Kidney epithelial cell (primary cell): Measurements from ENCODE around the gene CST5. TPM values are rescaled to one million over a fixed set of nuclear protein-coding genes. Genes with fewer than 3 reads are reported as not detected.

Experiments
- DNase-seq: peaks from one replicate; pipeline ENCODE4 v3.0.0-alpha.2; 2010; ENCODE audit warnings: low read depth
- H3K27me3 ChIP-seq: 2 replicates; pipeline ENCODE4 v1.6.0; 2011; ENCODE audit warnings: low read length; ENCODE audit not compliant: control insufficient read depth, insufficient read depth
- H3K36me3 ChIP-seq: 2 replicates; pipeline ENCODE4 v1.5.1; 2011; ENCODE audit warnings: low read length; ENCODE audit not compliant: control insufficient read depth, insufficient read depth
- H3K4me3 ChIP-seq: 2 replicates; pipeline ENCODE4 v1.5.1; 2011; ENCODE audit warnings: low read depth, mild to moderate bottlenecking, control low read depth, low read length
- total RNA-seq: library from RNA; depleted of rRNA; stranded (reverse); fragments of >200 nt; gene quantifications from 2 replicates; pipeline ENCODE4 v1.2.3, GENCODE V29; 2015
- TF ChIP-seq, protein P1 (sequence below): IDR thresholded peaks from 2 replicates; pipeline ENCODE4 v1.5.1; 2011; ENCODE audit warnings: mild to moderate bottlenecking, moderate library complexity, low read length, control low read depth, inconsistent platforms; ENCODE audit not compliant: insufficient read depth, poor library complexity, severe bottlenecking

CST5 gene
- total RNA-seq: 0.34 and 2.6 TPM in 2 replicates

DNA sequence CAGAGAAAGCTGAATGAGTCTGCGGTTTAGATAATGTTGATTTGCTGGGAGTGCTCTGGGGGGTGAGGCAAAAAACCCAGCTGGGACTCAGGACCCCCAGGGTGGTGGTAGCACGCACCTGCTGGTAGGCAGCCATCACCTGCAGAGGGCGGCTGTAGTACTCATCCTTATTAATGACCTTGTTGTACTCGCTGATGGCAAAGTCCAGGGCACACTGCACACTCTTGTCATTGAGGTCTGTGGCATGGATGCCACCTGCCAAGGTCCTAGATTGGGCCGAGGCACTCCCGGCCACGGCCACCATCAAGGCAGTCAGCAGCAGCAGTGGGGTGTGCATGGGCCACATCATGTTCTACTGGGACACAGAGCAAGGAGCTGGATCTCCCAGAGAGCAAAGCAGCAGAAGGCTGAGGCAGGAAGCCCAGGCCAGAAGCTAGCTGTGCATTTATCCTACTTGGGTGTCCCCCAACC, at the start of gene CST5:
Gene CST5, minus strand, starts transcription at position 421 of the 471 bp plus-strand sequence. Its CDS starts 72 bp downstream, at position 349.
- no peaks in the 10 kb centered on the region for H3K27me3 ChIP-seq
- no peak for DNase-seq
- TF ChIP-seq, protein P1, sequence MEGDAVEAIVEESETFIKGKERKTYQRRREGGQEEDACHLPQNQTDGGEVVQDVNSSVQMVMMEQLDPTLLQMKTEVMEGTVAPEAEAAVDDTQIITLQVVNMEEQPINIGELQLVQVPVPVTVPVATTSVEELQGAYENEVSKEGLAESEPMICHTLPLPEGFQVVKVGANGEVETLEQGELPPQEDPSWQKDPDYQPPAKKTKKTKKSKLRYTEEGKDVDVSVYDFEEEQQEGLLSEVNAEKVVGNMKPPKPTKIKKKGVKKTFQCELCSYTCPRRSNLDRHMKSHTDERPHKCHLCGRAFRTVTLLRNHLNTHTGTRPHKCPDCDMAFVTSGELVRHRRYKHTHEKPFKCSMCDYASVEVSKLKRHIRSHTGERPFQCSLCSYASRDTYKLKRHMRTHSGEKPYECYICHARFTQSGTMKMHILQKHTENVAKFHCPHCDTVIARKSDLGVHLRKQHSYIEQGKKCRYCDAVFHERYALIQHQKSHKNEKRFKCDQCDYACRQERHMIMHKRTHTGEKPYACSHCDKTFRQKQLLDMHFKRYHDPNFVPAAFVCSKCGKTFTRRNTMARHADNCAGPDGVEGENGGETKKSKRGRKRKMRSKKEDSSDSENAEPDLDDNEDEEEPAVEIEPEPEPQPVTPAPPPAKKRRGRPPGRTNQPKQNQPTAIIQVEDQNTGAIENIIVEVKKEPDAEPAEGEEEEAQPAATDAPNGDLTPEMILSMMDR: no peak
- H3K36me3 ChIP-seq: no peaks in the 10 kb centered on the region
- no peak within 1 kb of the TSS for H3K4me3 ChIP-seq

- TF ChIP-seq, protein P1: no peak
- no peaks in the 10 kb centered on the region for H3K27me3 ChIP-seq
- no peak for DNase-seq
- H3K4me3 ChIP-seq: no peak overlapping the region
- no peaks in the 10 kb centered on the region for H3K36me3 ChIP-seq
Measured at GRCh38 chr20:23928788-23929187, 49.2 kb upstream of the CST5 start.

DNA sequence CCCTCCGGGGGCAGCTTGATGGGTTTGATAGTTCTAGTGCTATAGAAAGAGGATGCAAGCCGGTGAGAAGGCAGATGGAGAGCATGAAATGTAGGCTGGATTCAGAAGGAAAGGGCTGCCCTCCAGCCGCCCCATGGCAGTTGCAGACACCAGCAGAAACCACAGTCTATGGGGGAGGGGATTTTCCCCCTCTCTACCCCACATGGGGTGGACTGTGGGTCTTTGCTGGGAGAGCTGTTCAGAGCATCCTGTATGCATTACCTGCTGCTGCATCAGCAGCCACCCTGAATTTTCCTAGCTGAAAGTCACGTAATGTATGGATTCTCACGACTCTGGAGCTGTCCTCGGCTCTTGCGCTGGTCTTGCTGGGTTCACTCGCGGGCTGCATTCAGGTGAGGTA, 48.8 kb upstream of the CST5 start:
- Histone ChIP-seq H3K36me3 (no peaks in the 10 kb centered on the region), H3K27me3 (no peaks in the 10 kb centered on the region), H3K4me3 (no peak overlapping the region)
- TF ChIP-seq, protein P1: no peak
- DNase-seq: no peak

GRCh38 chr20:23926944-23927872, 47.7 kb upstream of the CST5 start:
- TF ChIP-seq, protein P1: no peak
- no peak for DNase-seq
- Histone ChIP-seq H3K4me3 (no peak overlapping the region), H3K27me3 (no peaks in the 10 kb centered on the region), H3K36me3 (no peaks in the 10 kb centered on the region)

GRCh38 chr20:23926526-23926880, 47.0 kb upstream of the CST5 start:
- no peaks in the 10 kb centered on the region for H3K27me3 ChIP-seq
- no peaks in the 10 kb centered on the region for H3K36me3 ChIP-seq
- no peak for DNase-seq
- TF ChIP-seq, protein P1: no peak
- H3K4me3 ChIP-seq: no peak overlapping the region
